ENCODE data around the gene TMEM126A.
"Not testable (repeated sequence)": the region's sequence is repeated elsewhere in the genome, so short reads cannot be mapped to it uniquely, and the experiment has no call there.

Gene TMEM126A

DNA sequence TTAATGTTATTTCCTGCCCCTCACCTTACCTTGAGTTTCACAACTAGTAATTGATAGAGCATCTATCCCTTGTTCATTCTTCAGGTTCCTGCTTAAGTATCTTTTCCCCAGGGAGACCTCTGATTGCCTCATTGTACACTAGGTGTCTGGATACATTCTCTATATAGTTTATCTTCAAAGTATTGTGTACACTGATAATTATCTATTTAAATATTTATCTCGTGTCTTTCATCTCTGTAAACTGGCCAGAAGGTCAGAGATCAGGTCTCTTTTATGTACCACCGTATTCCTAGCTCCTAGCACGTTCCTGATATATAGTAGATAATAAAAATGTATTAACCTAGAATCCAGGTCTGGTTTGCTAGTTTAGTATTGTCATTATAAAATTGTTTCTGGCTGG lies 13.0 kb upstream of the TMEM126A start:
- ATAC-seq: no peak
- no peak for DNase-seq (ENCODE audit: low spot score in 2 of 2)
- no peaks in the 10 kb centered on the region for H3K9me3 Mint-ChIP-seq

DNA sequence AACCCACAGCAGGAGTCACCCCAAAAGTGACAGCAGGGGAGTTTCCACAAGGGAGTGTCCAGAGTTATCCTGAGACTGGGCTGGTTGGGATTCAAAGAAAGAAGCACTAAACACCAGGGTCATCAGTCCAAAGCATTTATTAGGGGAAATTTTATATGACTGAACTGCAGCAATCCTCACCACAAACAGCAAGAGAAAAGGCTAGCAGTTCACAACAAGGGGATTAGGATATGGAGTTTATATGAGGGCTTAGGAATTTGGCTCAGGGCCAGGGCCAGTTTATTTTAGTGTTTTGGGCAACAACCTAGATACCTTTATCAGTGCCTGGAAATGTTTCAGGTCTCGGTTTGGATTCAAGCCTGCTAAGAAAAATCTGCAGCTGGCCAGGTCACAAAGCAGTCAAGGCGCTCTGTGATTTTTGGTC lies 4.6 kb upstream of the TMEM126A start:
- H3K9me3 Mint-ChIP-seq: no peaks in the 10 kb centered on the region
- ATAC-seq (no peak), DNase-seq (ENCODE audit: low spot score in 2 of 2) (no peak)
- H3K27ac Mint-ChIP-seq: no peak overlapping the region
- no peak overlapping the region for H3K4me3 Mint-ChIP-seq
- peaks cover 7% of the 10 kb centered on the region for H3K4me1 Mint-ChIP-seq
- peaks cover 7% of the 10 kb centered on the region for H3K36me3 Mint-ChIP-seq

More for the DNA sequence above, 13.0 kb upstream of the TMEM126A start:
- H3K27ac Mint-ChIP-seq: no peak overlapping the region
- peaks cover 54% of the 10 kb centered on the region for H3K36me3 Mint-ChIP-seq
- peaks cover 4% of the 10 kb centered on the region for H3K4me1 Mint-ChIP-seq
- no peak overlapping the region for H3K4me3 Mint-ChIP-seq

DNA sequence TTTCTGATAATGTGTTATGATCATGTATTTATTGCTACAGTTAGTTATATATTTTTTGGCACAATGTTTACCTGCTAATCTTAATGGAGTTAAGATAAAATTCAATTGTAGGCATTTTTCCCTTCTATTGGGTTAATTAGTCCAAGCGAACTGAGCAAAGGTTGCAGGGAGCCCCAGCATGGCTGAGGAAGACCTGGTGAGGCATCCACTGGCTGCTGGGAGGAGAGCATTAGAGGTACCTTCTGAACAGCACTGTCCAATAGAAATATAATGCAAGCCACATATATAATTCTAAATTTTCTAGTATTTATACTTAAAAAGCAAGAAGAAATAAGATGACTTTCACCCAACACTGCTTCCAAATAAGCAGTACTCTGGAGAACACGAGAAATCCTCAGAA lies 689 bp upstream of the TMEM126A start:
- Mint-ChIP-seq H3K27ac (peak overlapping the region; percentile 97), H3K9me3 (no peaks in the 10 kb centered on the region), H3K36me3 (peaks cover 32% of the 10 kb centered on the region), H3K4me3 (peak overlapping the region; percentile 90), H3K4me1 (peaks cover 12% of the 10 kb centered on the region)
- DNase-seq (ENCODE audit: low spot score in 2 of 2) (no peak), ATAC-seq (no peak)

GRCh38 chr11:85651118-85651517 lies 3.4 kb downstream of the TMEM126A start:
- DNase-seq (ENCODE audit: low spot score in 2 of 2): no peak
- ATAC-seq: no peak
- Mint-ChIP-seq H3K27ac (no peak overlapping the region), H3K4me3 (no peak overlapping the region), H3K9me3 (no peaks in the 10 kb centered on the region), H3K36me3 (peaks cover 72% of the 10 kb centered on the region), H3K4me1 (peaks cover 25% of the 10 kb centered on the region)

- Mint-ChIP-seq H3K9me3 (no peaks in the 10 kb centered on the region), H3K36me3 (peaks cover 86% of the 10 kb centered on the region), H3K4me1 (peaks cover 20% of the 10 kb centered on the region), H3K27ac (no peak overlapping the region), H3K4me3 (no peak overlapping the region)
- no peak for DNase-seq (ENCODE audit: low spot score in 2 of 2)
- ATAC-seq: no peak
Observed at GRCh38 chr11:85652786-85653447, 5.2 kb downstream of the TMEM126A start.

DNA sequence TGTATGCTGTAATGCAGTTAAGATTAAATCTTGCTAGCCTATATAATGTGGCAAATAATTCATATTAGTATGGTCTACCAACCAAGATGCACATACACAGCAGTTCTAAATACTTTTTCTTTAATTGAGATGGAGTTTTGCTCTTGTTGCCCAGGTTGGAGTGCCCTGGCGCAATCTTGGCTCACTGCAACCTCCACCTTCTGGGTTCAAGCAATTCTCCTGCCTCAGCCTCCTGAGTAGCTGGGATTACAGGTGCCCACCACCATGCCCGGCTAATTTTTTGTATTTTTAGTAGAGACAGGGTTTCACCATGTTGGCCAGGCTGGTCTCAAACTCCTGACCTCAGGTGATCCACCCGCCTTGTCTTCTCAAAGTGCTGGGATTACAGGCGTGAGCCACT lies 6.6 kb downstream of the TMEM126A start:
- not testable (repeated sequence) for H3K4me3 Mint-ChIP-seq; DNase-seq (ENCODE audit: low spot score in 2 of 2); ATAC-seq; H3K27ac Mint-ChIP-seq; H3K9me3 Mint-ChIP-seq
- Mint-ChIP-seq H3K36me3 (peaks cover 97% of the 10 kb centered on the region), H3K4me1 (peaks cover 19% of the 10 kb centered on the region)

DNA sequence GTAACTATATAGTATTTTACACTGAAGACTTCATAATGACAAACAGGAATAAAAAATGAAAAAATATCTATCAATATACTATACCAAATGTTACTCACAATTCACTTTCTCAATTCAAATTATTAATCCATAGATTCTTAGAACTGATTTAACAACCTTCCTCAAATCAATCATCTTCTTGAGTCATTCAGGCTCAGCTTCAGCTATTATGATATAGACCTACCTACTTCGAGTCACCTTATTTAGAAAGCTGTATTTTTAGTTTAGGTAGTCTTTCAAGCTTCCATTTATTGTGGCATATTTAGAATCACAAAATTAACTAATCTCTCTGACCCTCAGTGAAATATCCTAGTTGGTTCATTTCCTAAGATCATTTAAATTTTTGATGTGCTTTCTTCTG lies 9.0 kb downstream of the TMEM126A start:
- no peak overlapping the region for H3K4me3 Mint-ChIP-seq
- DNase-seq (ENCODE audit: low spot score in 2 of 2) (no peak), ATAC-seq (peak; percentile 77)
- peaks cover 98% of the 10 kb centered on the region for H3K36me3 Mint-ChIP-seq
- H3K27ac Mint-ChIP-seq: peak overlapping the region; percentile 54
- no peaks in the 10 kb centered on the region for H3K9me3 Mint-ChIP-seq
- H3K4me1 Mint-ChIP-seq: peaks cover 33% of the 10 kb centered on the region

GRCh38 chr11:85658180-85658579 lies 10.4 kb downstream of the TMEM126A start:
- no peak overlapping the region for H3K4me3 Mint-ChIP-seq
- H3K9me3 Mint-ChIP-seq: no peaks in the 10 kb centered on the region
- ATAC-seq (no peak), DNase-seq (ENCODE audit: low spot score in 2 of 2) (no peak)
- peaks cover 100% of the 10 kb centered on the region for H3K36me3 Mint-ChIP-seq
- peaks cover 33% of the 10 kb centered on the region for H3K4me1 Mint-ChIP-seq
- no peak overlapping the region for H3K27ac Mint-ChIP-seq

GRCh38 chr11:85661972-85662664 lies 14.4 kb downstream of the TMEM126A start:
- DNase-seq (ENCODE audit: low spot score in 2 of 2) (no peak), ATAC-seq (no peak)
- H3K4me1 Mint-ChIP-seq: peaks cover 34% of the 10 kb centered on the region
- no peak overlapping the region for H3K27ac Mint-ChIP-seq
- H3K9me3 Mint-ChIP-seq: no peaks in the 10 kb centered on the region
- peaks cover 85% of the 10 kb centered on the region for H3K36me3 Mint-ChIP-seq
- H3K4me3 Mint-ChIP-seq: peak overlapping the region; percentile 100

- H3K9me3 Mint-ChIP-seq: no peaks in the 10 kb centered on the region
- no peak for ATAC-seq
- peak overlapping the region; percentile 100 for H3K4me3 Mint-ChIP-seq
- H3K36me3 Mint-ChIP-seq: peaks cover 74% of the 10 kb centered on the region
- no peak for DNase-seq (ENCODE audit: low spot score in 2 of 2)
- H3K4me1 Mint-ChIP-seq: peaks cover 34% of the 10 kb centered on the region
- H3K27ac Mint-ChIP-seq: peak overlapping the region; percentile 99
Observed at GRCh38 chr11:85663080-85663752, 15.4 kb downstream of the TMEM126A start.

DNA sequence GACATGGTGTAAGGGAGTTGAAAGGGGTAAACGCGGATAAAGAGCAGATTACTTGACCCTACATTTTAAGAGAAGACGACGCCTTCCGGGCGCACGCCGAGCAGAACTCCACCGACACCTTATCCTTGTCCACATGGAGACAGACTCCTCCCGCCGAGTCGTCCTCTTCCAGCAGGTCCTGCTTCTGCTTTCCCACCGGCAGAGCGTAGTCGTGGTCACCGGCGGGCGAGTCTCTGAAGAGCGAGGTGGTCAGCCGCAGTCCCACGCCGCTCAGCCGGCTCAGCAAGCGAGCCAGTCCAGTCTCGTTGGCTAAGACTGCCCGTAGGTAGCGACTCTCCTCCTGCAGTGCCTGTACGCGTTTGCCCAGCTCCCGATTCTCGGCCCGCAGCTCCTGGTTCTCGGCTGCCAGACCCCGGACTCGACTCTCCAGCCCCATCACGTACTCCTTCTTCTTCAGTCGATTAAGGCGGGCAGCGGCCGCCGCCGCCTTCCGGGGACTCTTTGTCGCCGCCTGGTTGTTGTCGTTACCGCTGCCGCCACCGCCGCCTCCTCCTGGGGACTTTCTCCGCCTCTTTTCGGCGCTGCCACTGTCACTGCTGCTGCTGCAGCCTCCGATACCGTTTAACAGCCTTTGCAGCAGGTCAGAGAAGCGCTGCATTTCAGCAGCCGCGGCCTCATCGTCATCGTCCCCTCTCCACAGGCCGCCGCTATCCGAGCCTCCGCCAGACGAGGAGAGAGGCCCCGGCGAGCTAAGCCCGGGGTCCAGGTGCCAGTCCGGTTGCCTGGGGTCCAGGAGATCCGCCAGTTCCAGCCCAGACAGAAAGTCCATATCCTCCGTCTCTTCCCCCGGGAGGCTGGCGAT lies 16.2 kb downstream of the TMEM126A start:
- Mint-ChIP-seq H3K27ac (peak overlapping the region; percentile 99), H3K36me3 (peaks cover 66% of the 10 kb centered on the region), H3K4me1 (peaks cover 34% of the 10 kb centered on the region), H3K9me3 (no peaks in the 10 kb centered on the region), H3K4me3 (peak overlapping the region; percentile 100)
- peak; percentile 76 to 91 for DNase-seq (ENCODE audit: low spot score in 2 of 2)
- peak; percentile 84 for ATAC-seq

DNA sequence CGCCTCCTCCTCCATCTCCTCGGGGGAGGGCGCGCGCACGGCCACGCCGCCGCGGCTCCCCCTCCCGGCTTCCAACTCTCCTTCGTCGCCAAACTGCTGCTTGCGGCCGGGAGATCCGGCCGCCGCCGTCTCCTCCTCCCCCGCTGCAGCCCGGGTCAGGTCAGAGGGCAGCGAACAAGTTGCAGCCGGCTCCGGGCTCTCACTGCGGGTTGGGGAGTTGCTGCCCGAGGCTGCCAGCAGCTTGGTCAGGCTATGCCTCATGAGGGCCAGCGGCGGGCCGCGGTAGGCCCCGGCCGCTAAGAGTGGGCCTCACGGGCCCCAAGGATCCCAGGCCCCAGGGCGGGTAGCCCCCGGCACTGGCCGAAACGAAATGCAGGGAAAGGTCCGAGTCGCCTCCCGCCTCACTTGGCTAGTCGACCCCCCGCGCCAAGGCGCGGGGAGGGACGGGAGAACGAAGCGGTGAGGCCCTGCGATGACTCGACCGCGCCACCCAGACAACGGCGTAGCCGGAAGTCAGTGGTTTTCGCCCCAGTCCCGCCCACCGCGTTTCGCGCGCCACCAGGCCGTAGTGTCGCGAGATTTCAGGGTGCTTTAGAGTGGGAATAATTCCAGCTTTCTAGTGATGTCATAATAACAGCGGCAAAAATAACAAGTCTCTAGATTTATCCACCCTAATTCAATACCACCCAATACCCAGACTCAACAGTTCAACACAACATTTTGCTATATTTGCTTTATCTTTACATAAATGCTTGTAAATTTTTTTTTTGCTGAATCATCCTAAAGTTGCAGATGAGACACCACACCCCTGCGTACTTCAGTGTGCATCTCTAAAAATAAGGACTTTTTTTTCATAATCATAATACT lies 17.1 kb downstream of the TMEM126A start, which contains the start of gene CREBZF:
Gene CREBZF, minus strand, starts transcription at position 515 of the 867 bp plus-strand sequence. Its CDS starts 254 bp downstream, at position 261.
- H3K4me3 Mint-ChIP-seq: peak within 1 kb of the TSS; percentile 100
- H3K9me3 Mint-ChIP-seq: no peaks in the 10 kb centered on the region
- DNase-seq (ENCODE audit: low spot score in 2 of 2): peak; percentile 96 to 98
- peaks cover 28% of the 10 kb centered on the region for H3K4me1 Mint-ChIP-seq
- H3K27ac Mint-ChIP-seq: peak within 1 kb of the TSS; percentile 99
- ATAC-seq: peak; percentile 92
- peaks cover 57% of the 10 kb centered on the region for H3K36me3 Mint-ChIP-seq

GRCh38 chr11:85665733-85666132 lies 18.0 kb downstream of the TMEM126A start:
- H3K4me1 Mint-ChIP-seq: peaks cover 22% of the 10 kb centered on the region
- peak overlapping the region; percentile 99 for H3K27ac Mint-ChIP-seq
- H3K4me3 Mint-ChIP-seq: peak overlapping the region; percentile 100
- H3K36me3 Mint-ChIP-seq: peaks cover 49% of the 10 kb centered on the region
- no peak for DNase-seq (ENCODE audit: low spot score in 2 of 2)
- no peaks in the 10 kb centered on the region for H3K9me3 Mint-ChIP-seq
- ATAC-seq: no peak

DNA sequence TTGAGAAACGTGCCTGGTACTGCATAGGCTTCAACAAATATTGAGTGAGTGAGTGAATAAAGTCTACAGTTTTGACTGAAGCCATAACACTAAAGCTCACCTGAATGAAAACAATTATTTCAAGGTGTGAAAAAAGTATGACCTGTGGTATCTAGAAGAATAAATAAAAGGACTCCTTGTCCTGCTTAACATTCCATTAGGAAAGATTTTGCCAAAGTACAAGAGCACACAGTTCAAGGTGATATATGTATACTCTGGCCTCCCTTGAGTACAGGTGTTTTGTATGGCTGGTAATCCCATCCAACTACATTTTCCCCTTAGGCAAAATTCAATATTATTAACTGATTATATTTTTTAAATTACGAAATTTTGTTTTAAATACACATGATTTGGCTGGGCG lies 18.9 kb downstream of the TMEM126A start:
- Mint-ChIP-seq H3K9me3 (no peaks in the 10 kb centered on the region), H3K4me1 (peaks cover 13% of the 10 kb centered on the region), H3K27ac (no peak overlapping the region), H3K36me3 (peaks cover 39% of the 10 kb centered on the region), H3K4me3 (no peak overlapping the region)
- no peak for DNase-seq (ENCODE audit: low spot score in 2 of 2)
- ATAC-seq: no peak
